OCI-LY7 (cell line): ENCODE measurements around the gene SOX8. TPM values are rescaled to one million over a fixed set of nuclear protein-coding genes. Genes with fewer than 3 reads are reported as not detected.

Source experiments
- BruUV-seq: library from RNA; stranded (reverse); fragments of 400-500 nt; replicated peaks from 2 replicates; lab custom pipeline; 2021; lab: Mats Ljungman, UMichigan
- CTCF ChIA-PET: fragments of 300-600 bp; sonication (Branson Sonifier 250); formaldehyde crosslinking; loops from one replicate; lab custom pipeline; 2022; ENCODE audit warnings: antibody characterized with exemption; ENCODE audit not compliant: unreplicated experiment; lab: Charles Lee
- POLR2A ChIA-PET: fragments of 300-600 bp; sonication (Branson Sonifier 250); formaldehyde crosslinking; loops from one replicate; lab custom pipeline; 2022; ENCODE audit warnings: antibody characterized with exemption; lab: Charles Lee
- DNase-seq: peaks from one replicate; pipeline ENCODE4 v3.0.0-alpha.2; 2015; ENCODE audit warnings: low spot score
- H2AFZ ChIP-seq: fragments of 200-600 bp; sonication (generic), shearing (Covaris generic); 2 replicates; pipeline ENCODE4 v1.6.1; 2014; ENCODE audit warnings: mild to moderate bottlenecking, antibody characterized with exemption, low read length, moderate library complexity
- H3K27ac ChIP-seq: fragments of 200-600 bp; sonication (generic); 2 replicates; pipeline ENCODE4 v1.5.1; 2014; ENCODE audit warnings: mixed run types, low read depth, mild to moderate bottlenecking, moderate library complexity, low read length, inconsistent platforms; ENCODE audit not compliant: poor library complexity, severe bottlenecking
- H3K36me3 ChIP-seq: fragments of 200-600 bp; sonication (generic); 2 replicates; pipeline ENCODE4 v1.6.1; 2014; ENCODE audit warnings: mild to moderate bottlenecking, antibody characterized with exemption, low read length, moderate library complexity, mixed read lengths; ENCODE audit not compliant: insufficient read depth
- H3K4me1 ChIP-seq: fragments of 200-600 bp; sonication (generic); 2 replicates; pipeline ENCODE4 v1.5.1; 2014; ENCODE audit warnings: mild to moderate bottlenecking, low read length; ENCODE audit not compliant: insufficient read depth, poor library complexity, severe bottlenecking
- H3K4me2 ChIP-seq: fragments of 200-600 bp; sonication (generic); 2 replicates; pipeline ENCODE4 v1.6.1; 2014; ENCODE audit warnings: mild to moderate bottlenecking, low read length
- H3K4me3 ChIP-seq: fragments of 200-600 bp; sonication (generic); 2 replicates; pipeline ENCODE4 v1.5.1; 2014; ENCODE audit warnings: mild to moderate bottlenecking, low read depth, low read length; ENCODE audit not compliant: poor library complexity, severe bottlenecking
- H3K79me2 ChIP-seq: fragments of 200-600 bp; sonication (generic); 2 replicates; pipeline ENCODE4 v1.6.1; 2016; ENCODE audit warnings: low read depth, mild to moderate bottlenecking, low read length, moderate library complexity, mixed read lengths; ENCODE audit not compliant: insufficient read depth
- H3K9me2 ChIP-seq: fragments of 200-600 bp; sonication (generic); 2 replicates; pipeline ENCODE4 v1.6.1; 2016; ENCODE audit warnings: mild to moderate bottlenecking, low read length, mixed read lengths; ENCODE audit not compliant: insufficient read depth
- H3K9me3 ChIP-seq: fragments of 200-600 bp; sonication (generic); 2 replicates; pipeline ENCODE4 v1.6.1; 2014; ENCODE audit warnings: mild to moderate bottlenecking, mixed run types, low read length, mixed read lengths
- H4K20me1 ChIP-seq: fragments of 200-600 bp; sonication (generic); 2 replicates; pipeline ENCODE4 v1.6.1; 2014; ENCODE audit warnings: mild to moderate bottlenecking, antibody characterized with exemption, low read length, moderate library complexity, mixed read lengths; ENCODE audit not compliant: insufficient read depth
- EZH2phosphoT487 ChIP-seq: fragments of 200-600 bp; sonication (generic); IDR thresholded peaks from 2 replicates; pipeline ENCODE4 v1.6.1; 2018; ENCODE audit warnings: low read depth, borderline replicate concordance, mild to moderate bottlenecking, mixed run types, antibody characterized with exemption, low read length, moderate library complexity, mixed read lengths
- intact Hi-C: fragments of 100-400 bp; cut with micrococcal nuclease; formaldehyde crosslinking; loops from one replicate; pipeline ENCODE4 v1.10.0; 2022; ENCODE audit not compliant: unreplicated experiment
- total RNA-seq, 2 experiments: library from RNA; depleted of rRNA in 1 of 2; stranded (reverse); fragments of >200 nt in 1 of 2; shearing (Covaris generic) in 1 of 2; gene quantifications; 2 replicates each; pipeline ENCODE4 v1.2.3, GENCODE V29; 2014 to 2022
- TF ChIP-seq, protein P1 (sequence below): fragments of 200-600 bp; sonication (generic); conservative IDR thresholded peaks from 2 replicates; pipeline ENCODE4 v1.5.1; 2014; ENCODE audit warnings: mild to moderate bottlenecking, antibody characterized with exemption, low read length, moderate library complexity, mixed read lengths

Gene SOX8
- total RNA-seq, 2 experiments from 2014 or later, result 0.85 to 2.4 TPM

DNA sequence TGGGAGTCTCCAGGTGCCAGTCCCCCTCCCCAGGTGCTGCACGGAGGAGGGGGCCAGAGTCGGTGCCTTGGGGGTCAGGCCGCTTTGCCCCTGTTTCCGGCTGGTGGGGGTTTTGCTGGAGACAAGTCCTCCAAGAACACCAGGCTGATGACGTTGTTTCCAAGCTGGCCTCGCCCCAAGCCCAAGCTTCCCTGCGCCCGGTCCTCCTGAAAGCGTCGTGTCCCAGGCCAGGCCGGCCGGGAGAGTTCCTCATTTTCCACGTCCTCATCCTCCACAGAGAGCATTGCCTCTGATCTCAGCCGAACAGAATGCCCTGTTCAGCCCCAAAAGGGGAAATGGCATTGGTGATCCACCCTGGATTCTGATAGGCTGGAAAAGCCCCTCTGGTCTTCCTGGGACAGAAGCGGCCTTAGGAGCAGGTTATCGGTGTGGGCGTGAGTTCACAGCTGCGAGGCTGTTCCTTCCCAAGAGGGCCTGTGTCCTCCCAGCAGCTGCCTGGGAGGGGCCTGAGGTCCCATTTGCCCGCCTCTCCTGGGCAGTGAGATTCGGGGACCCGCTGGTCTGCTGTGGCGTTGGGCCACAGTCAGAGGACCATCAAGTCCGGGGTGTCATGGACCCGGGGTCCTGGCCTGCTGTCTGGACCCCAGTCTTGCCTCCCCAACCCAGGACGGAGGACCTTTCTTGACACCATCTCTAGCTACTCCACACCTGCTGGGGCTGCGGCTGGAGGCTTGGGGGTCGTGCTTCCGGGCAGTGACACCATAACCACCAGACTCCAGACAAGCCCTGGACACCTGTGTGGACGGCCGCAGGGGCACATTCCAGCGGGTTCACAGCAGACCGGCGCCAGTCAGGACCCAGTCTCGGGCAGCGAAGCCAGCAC is 7.1 kb downstream of the SOX8 start:
- Histone ChIP-seq H3K36me3 (no peaks in the 10 kb centered on the region), H3K9me2 (no peaks in the 10 kb centered on the region), H3K9me3 (no peaks in the 10 kb centered on the region), H2AFZ (no peak overlapping the region), H3K4me2 (no peak overlapping the region), H4K20me1 (no peaks in the 10 kb centered on the region), H3K79me2 (no peaks in the 10 kb centered on the region), H3K4me1 (no peaks in the 10 kb centered on the region), H3K27ac (no peak overlapping the region), H3K4me3 (no peak overlapping the region)
- intact Hi-C loops, result no loop called here
- BruUV-seq, result no TSS peak
- POLR2A ChIA-PET, result no interaction called here
- TF ChIP-seq EZH2phosphoT487, result no peak
- TF ChIP-seq, protein P1, sequence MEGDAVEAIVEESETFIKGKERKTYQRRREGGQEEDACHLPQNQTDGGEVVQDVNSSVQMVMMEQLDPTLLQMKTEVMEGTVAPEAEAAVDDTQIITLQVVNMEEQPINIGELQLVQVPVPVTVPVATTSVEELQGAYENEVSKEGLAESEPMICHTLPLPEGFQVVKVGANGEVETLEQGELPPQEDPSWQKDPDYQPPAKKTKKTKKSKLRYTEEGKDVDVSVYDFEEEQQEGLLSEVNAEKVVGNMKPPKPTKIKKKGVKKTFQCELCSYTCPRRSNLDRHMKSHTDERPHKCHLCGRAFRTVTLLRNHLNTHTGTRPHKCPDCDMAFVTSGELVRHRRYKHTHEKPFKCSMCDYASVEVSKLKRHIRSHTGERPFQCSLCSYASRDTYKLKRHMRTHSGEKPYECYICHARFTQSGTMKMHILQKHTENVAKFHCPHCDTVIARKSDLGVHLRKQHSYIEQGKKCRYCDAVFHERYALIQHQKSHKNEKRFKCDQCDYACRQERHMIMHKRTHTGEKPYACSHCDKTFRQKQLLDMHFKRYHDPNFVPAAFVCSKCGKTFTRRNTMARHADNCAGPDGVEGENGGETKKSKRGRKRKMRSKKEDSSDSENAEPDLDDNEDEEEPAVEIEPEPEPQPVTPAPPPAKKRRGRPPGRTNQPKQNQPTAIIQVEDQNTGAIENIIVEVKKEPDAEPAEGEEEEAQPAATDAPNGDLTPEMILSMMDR, result no peak
- CTCF ChIA-PET, result no interaction called here
- no peak for DNase-seq

DNA sequence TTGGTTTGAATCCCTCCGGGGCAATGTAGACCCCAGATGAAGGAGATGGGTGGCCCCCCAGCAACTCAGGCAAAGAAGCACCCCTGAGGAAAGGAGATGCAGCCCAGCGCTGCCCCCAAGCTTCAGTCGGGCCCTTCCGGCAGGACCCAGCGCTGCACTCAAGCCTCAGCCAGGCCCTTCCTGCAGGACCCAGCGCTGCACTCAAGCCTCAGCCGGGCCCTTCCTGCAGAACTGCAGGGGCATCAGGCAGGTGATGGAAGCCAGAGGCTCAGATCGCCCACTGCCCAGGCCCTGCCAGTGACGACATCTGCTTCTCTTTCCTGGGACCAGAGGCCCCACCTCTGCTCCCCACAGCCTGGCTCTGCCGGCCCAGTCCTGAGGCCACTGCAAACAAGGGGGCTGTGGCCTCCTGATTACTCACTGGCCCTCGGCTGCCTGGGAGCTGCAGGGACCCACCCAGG is 7.8 kb downstream of the SOX8 start:
- Histone ChIP-seq H3K36me3 (no peaks in the 10 kb centered on the region), H4K20me1 (no peaks in the 10 kb centered on the region), H3K9me2 (no peaks in the 10 kb centered on the region), H3K4me3 (no peak overlapping the region), H3K79me2 (no peaks in the 10 kb centered on the region), H3K4me1 (no peaks in the 10 kb centered on the region), H3K9me3 (no peaks in the 10 kb centered on the region), H3K4me2 (no peak overlapping the region), H3K27ac (no peak overlapping the region), H2AFZ (no peak overlapping the region)
- no TSS peak for BruUV-seq
- DNase-seq, result no peak
- ChIA-PET POLR2A (no interaction called here), CTCF (no interaction called here)
- intact Hi-C loops, result no loop called here
- no peak for TF ChIP-seq EZH2phosphoT487
- TF ChIP-seq, protein P1, result no peak
